GM12874 (cell line): Measurements from ENCODE around the gene RANBP17.

Source experiments
- CTCF ChIP-seq: IDR thresholded peaks from 2 replicates; pipeline ENCODE4 v1.5.1; 2011; ENCODE audit warnings: low read depth, mild to moderate bottlenecking, control low read depth, low read length, moderate library complexity; ENCODE audit not compliant: insufficient read depth

The RANBP17 gene

GRCh38 chr5:171158581-171158980, 296.8 kb downstream of the RANBP17 start:
- no peak for TF ChIP-seq CTCF

- no peak for TF ChIP-seq CTCF
These were observed 300.3 kb downstream of the RANBP17 start for GRCh38 chr5:171162165-171162564.

- TF ChIP-seq CTCF, result peak; percentile 60
These were observed 300.8 kb downstream of the RANBP17 start for GRCh38 chr5:171162596-171162995.

- no peak for TF ChIP-seq CTCF
These were observed 304.9 kb downstream of the RANBP17 start for GRCh38 chr5:171166766-171167165.

- no peak for TF ChIP-seq CTCF
These were observed 306.4 kb downstream of the RANBP17 start for GRCh38 chr5:171168171-171168570.

GRCh38 chr5:171175746-171176145, 313.9 kb downstream of the RANBP17 start:
- no peak for TF ChIP-seq CTCF

GRCh38 chr5:171188016-171188415, 326.2 kb downstream of the RANBP17 start:
- no peak for TF ChIP-seq CTCF

GRCh38 chr5:171189442-171189841, 327.6 kb downstream of the RANBP17 start:
- no peak for TF ChIP-seq CTCF
